H1 (cell line): Measurements from ENCODE around the gene BTN1A1. TPM values are rescaled to one million over a fixed set of nuclear protein-coding genes. Genes with fewer than 3 reads are reported as not detected.

ENCODE experiments used
- CTCF ChIA-PET: fragments of 300-600 bp; sonication (Branson Sonifier 250); formaldehyde crosslinking; loops from one replicate; lab custom pipeline; 2021; ENCODE audit not compliant: partially characterized antibody; lab: Charles Lee
- POLR2A ChIA-PET: fragments of 300-600 bp; sonication (Branson Sonifier 250); formaldehyde crosslinking; loops from one replicate; lab custom pipeline; 2021; ENCODE audit warnings: inconsistent platforms; ENCODE audit not compliant: partially characterized antibody; lab: Charles Lee
- DNase-seq, 2 experiments: peaks; one replicate each; pipeline versions ENCODE4 v3.0.0 to v3.0.0-alpha.2; 2010 to 2022; ENCODE audit warnings: low spot score in 2 of 2, low read depth in 1 of 2, mixed read lengths in 1 of 2
- FAIRE-seq: peaks from 2 replicates; lab custom pipeline; 2011; peaks lifted over from hg19 to GRCh38; lab: Jason Lieb, UNC
- H2AFZ ChIP-seq: 2 replicates; pipeline ENCODE4 v1.8.1; 2012; ENCODE audit warnings: low read length, inconsistent platforms
- H2AK5ac ChIP-seq: 2 replicates; pipeline ENCODE4 v1.6.1; 2013; ENCODE audit warnings: low read depth, low read length
- H2BK120ac ChIP-seq: replicated peaks from 2 replicates; pipeline ENCODE3; 2013; ENCODE audit warnings: low read depth, low read length, inconsistent platforms
- H2BK12ac ChIP-seq: 2 replicates; pipeline ENCODE4 v1.6.1; 2013; ENCODE audit warnings: low read depth, low read length
- H2BK15ac ChIP-seq: 2 replicates; pipeline ENCODE4 v1.6.1; 2013; ENCODE audit warnings: low read length
- H2BK20ac ChIP-seq: 2 replicates; pipeline ENCODE4 v1.6.1; 2013; ENCODE audit warnings: low read length
- H2BK5ac ChIP-seq: 2 replicates; pipeline ENCODE4 v1.6.1; 2013; ENCODE audit warnings: low read depth, low read length
- H3K14ac ChIP-seq: 2 replicates; pipeline ENCODE4 v1.6.1; 2013; ENCODE audit warnings: inconsistent platforms; ENCODE audit not compliant: insufficient read length
- H3K18ac ChIP-seq: 2 replicates; pipeline ENCODE4 v1.6.1; 2013; ENCODE audit warnings: low read length; ENCODE audit errors: extremely low read depth
- H3K23ac ChIP-seq: 2 replicates; pipeline ENCODE4 v1.6.1; 2013; ENCODE audit warnings: inconsistent platforms; ENCODE audit not compliant: insufficient read length
- H3K23me2 ChIP-seq: 2 replicates; pipeline ENCODE4 v1.6.1; 2013; ENCODE audit warnings: low read depth, low read length
- H3K27ac ChIP-seq: 2 replicates; pipeline ENCODE4 v1.6.1; 2011; ENCODE audit warnings: low read depth, low read length, inconsistent platforms
- H3K27me3 ChIP-seq, 4 experiments: replicated peaks in 1 of 4; 1 replicate in 1 of 4; 2 replicates in 3 of 4; pipeline versions ENCODE4 v1.6.1 to v1.8.1; 2011 to 2013; ENCODE audit warnings: low read length in 3 of 4, mild to moderate bottlenecking in 3 of 4, inconsistent platforms in 2 of 4, mixed read lengths in 2 of 4, moderate library complexity in 1 of 4; ENCODE audit not compliant: control insufficient read depth in 3 of 4, insufficient read depth in 3 of 4; ENCODE audit errors: extremely low read depth in 1 of 4
- H3K36me3 ChIP-seq, 4 experiments: 2 replicates each; pipeline versions ENCODE4 v1.6.1 to v1.8.1; 2011 to 2013; ENCODE audit warnings: mild to moderate bottlenecking in 4 of 4, low read length in 3 of 4, moderate library complexity in 2 of 4, control low read depth in 1 of 4, inconsistent platforms in 1 of 4; ENCODE audit not compliant: insufficient read depth in 4 of 4, control insufficient read depth in 2 of 4
- H3K4ac ChIP-seq: replicated peaks from 2 replicates; pipeline ENCODE3; 2013; ENCODE audit warnings: low read length, low read depth, mixed read lengths, inconsistent platforms; ENCODE audit not compliant: insufficient read length
- H3K4me1 ChIP-seq, 4 experiments: replicated peaks in 1 of 4; 1 replicate in 1 of 4; 2 replicates in 3 of 4; pipeline versions ENCODE4 v1.6.1 to v1.8.1; 2011 to 2013; ENCODE audit warnings: low read length in 3 of 4, inconsistent platforms in 2 of 4, mixed read lengths in 1 of 4; ENCODE audit not compliant: insufficient read depth in 4 of 4, control insufficient read depth in 3 of 4
- H3K4me2 ChIP-seq, 2 experiments: 2 replicates each; pipeline versions ENCODE4 v1.6.1 to v1.8.1; 2011 to 2013; ENCODE audit warnings: low read depth in 2 of 2, low read length in 2 of 2, control low read depth in 1 of 2, inconsistent platforms in 1 of 2, mild to moderate bottlenecking in 1 of 2; ENCODE audit not compliant: insufficient read depth in 1 of 2
- H3K4me3 ChIP-seq, 4 experiments: fragments of 200-600, 300-600 bp in 1 of 4; sonication (generic), shearing (Covaris generic), sonication (Bioruptor Twin) in 1 of 4; 2 replicates each; pipeline versions ENCODE4 v1.5.1 to v1.8.1; 2011 to 2016; ENCODE audit warnings: low read length in 4 of 4, low read depth in 3 of 4, control low read depth in 2 of 4, inconsistent platforms in 2 of 4, mild to moderate bottlenecking in 2 of 4, mixed read lengths in 1 of 4, moderate library complexity in 1 of 4; ENCODE audit not compliant: insufficient read depth in 2 of 4; ENCODE audit errors: extremely low read depth in 1 of 4
- H3K56ac ChIP-seq: replicated peaks from 2 replicates; pipeline ENCODE3; 2013; ENCODE audit warnings: low read depth, mild to moderate bottlenecking, mixed read lengths, low read length, inconsistent platforms; ENCODE audit not compliant: insufficient read length
- H3K79me1 ChIP-seq: 2 replicates; pipeline ENCODE4 v1.6.1; 2013; ENCODE audit warnings: low read depth, low read length, control low read depth
- H3K79me2 ChIP-seq, 2 experiments: 2 replicates each; pipeline versions ENCODE4 v1.6.1 to v1.8.1; 2012 to 2013; ENCODE audit warnings: low read length in 2 of 2, mild to moderate bottlenecking in 2 of 2, inconsistent platforms in 1 of 2; ENCODE audit not compliant: insufficient read depth in 2 of 2, control insufficient read depth in 1 of 2
- H3K9ac ChIP-seq, 4 experiments: replicated peaks in 1 of 4; 1 replicate in 1 of 4; 2 replicates in 3 of 4; pipeline versions ENCODE4 v1.6.1 to v1.8.1; 2011 to 2013; ENCODE audit warnings: low read depth in 3 of 4, low read length in 3 of 4, control low read depth in 2 of 4, mild to moderate bottlenecking in 2 of 4, moderate library complexity in 2 of 4, inconsistent platforms in 1 of 4; ENCODE audit errors: extremely low read depth in 1 of 4
- H3K9me3 ChIP-seq, 2 experiments: 2 replicates each; pipeline versions ENCODE4 v1.6.1 to v1.8.1; 2012 to 2013; ENCODE audit warnings: mild to moderate bottlenecking in 2 of 2, moderate library complexity in 2 of 2, control low read depth in 1 of 2, inconsistent platforms in 1 of 2, low read depth in 1 of 2, low read length in 1 of 2, mixed read lengths in 1 of 2; ENCODE audit not compliant: insufficient read depth in 2 of 2
- H4K20me1 ChIP-seq, 2 experiments: replicated peaks in 1 of 2; 2 replicates each; pipeline versions ENCODE3 to v1.8.1; 2011 to 2013; ENCODE audit warnings: inconsistent platforms in 2 of 2, low read length in 2 of 2, mild to moderate bottlenecking in 1 of 2; ENCODE audit not compliant: insufficient read depth in 2 of 2, control insufficient read depth in 1 of 2
- H4K5ac ChIP-seq: 2 replicates; pipeline ENCODE4 v1.6.1; 2013; ENCODE audit warnings: low read length, low read depth, mixed read lengths, inconsistent platforms; ENCODE audit not compliant: insufficient read length
- H4K8ac ChIP-seq: 2 replicates; pipeline ENCODE4 v1.8.0; 2013; ENCODE audit warnings: mild to moderate bottlenecking, moderate library complexity, low read length, inconsistent platforms; ENCODE audit not compliant: insufficient read depth; ENCODE audit errors: extremely low read depth
- H4K91ac ChIP-seq: replicated peaks from 2 replicates; pipeline ENCODE3; 2013; ENCODE audit warnings: low read length, mixed read lengths, inconsistent platforms; ENCODE audit not compliant: insufficient read length
- EP300 ChIP-seq, 2 experiments: IDR thresholded peaks; 1 replicate in 1 of 2; 2 replicates in 1 of 2; pipeline ENCODE4 v1.6.1; 2011 to 2012; ENCODE audit warnings: low read depth in 2 of 2, low read length in 2 of 2, mild to moderate bottlenecking in 2 of 2, borderline replicate concordance in 1 of 2, inconsistent platforms in 1 of 2, moderate library complexity in 1 of 2
- SIN3A ChIP-seq, 2 experiments: IDR thresholded peaks in 1 of 2; conservative IDR thresholded peaks in 1 of 2; 2 replicates each; pipeline ENCODE4 v1.6.1; 2011 to 2012; ENCODE audit warnings: low read length in 2 of 2, improper control_type of control experiment in 1 of 2, low read depth in 1 of 2, mild to moderate bottlenecking in 1 of 2
- SP2 ChIP-seq: IDR thresholded peaks from 2 replicates; pipeline ENCODE4 v1.6.1; 2012; ENCODE audit warnings: mild to moderate bottlenecking, low read length, inconsistent platforms
- TAF1 ChIP-seq: IDR thresholded peaks from 2 replicates; pipeline ENCODE4 v1.6.1; 2011; ENCODE audit warnings: mild to moderate bottlenecking, low read depth, low read length
- WGBS, 2 experiments: shearing (Covaris generic) in 1 of 2; methylation state at CpG; one replicate each; pipeline versions ENCODE4 v1.1.6 to v1.1.7; 2013 to 2015; ENCODE audit warnings: low lambda C conversion rate in 2 of 2, mixed read lengths in 2 of 2, inconsistent platforms in 1 of 2, low coverage in 1 of 2, missing lambda C conversion rate in 1 of 2; ENCODE audit not compliant: insufficient replicate concordance in 2 of 2, insufficient coverage in 1 of 2, insufficient read length in 1 of 2; ENCODE audit errors: extremely low coverage in 1 of 2, missing lambda C conversion rate in 1 of 2; 5-methylcytosine and 5-hydroxymethylcytosine counted together
- polyA plus RNA-seq, 7 experiments: library from polyadenylated mRNA; depleted of rRNA in 3 of 7; stranded (reverse) in 5 of 7; unstranded in 2 of 7; fragments of >200 nt in 5 of 7; fragments of 200-250 nt in 2 of 7; gene quantifications; 1 replicate in 5 of 7; 2 replicates in 1 of 7; 4 replicates in 1 of 7; pipeline versions ENCODE4 v1.2.1 to v1.2.3, GENCODE V29; 2011 to 2013; ENCODE audit warnings: missing spikeins in 2 of 7, mixed read lengths in 2 of 7
- total RNA-seq: library from RNA; stranded (reverse); fragmentation: NEBNext Ultra II Directional; extraction: Animal tissue kit (Norgen Biotek cat#: 25700); gene quantifications from 2 replicates; pipeline ENCODE4 v1.2.1, GENCODE V29; 2021

BTN1A1 gene
- total and polyA plus RNA-seq, 2 of the 8 experiments (the other 6 are each of a cell fraction or from before 2014, with no cell fraction given), result 0.28 to 0.35 TPM

GRCh38 chr6:26545627-26546026 lies 45.5 kb downstream of the BTN1A1 start:
- no peaks in the 10 kb centered on the region for H3K27me3 ChIP-seq
- no peak overlapping the region for H3K4ac ChIP-seq
- H4K8ac ChIP-seq, result no peak overlapping the region
- H3K9me3 ChIP-seq, result no peaks in the 10 kb centered on the region
- H2BK12ac ChIP-seq, result no peak overlapping the region
- no peak for FAIRE-seq
- H3K79me2 ChIP-seq, result peaks cover 0 to 11% of the 10 kb centered on the region in 2 experiments; a peak in 2 of 4 replicates
- no peak overlapping the region for H2BK15ac ChIP-seq
- no peak overlapping the region for H2AFZ ChIP-seq
- H3K18ac ChIP-seq, result no peak overlapping the region
- H4K5ac ChIP-seq, result no peak overlapping the region
- no peak overlapping the region for H3K56ac ChIP-seq
- H3K23me2 ChIP-seq, result no peaks in the 10 kb centered on the region
- no peak overlapping the region for H3K27ac ChIP-seq
- CTCF ChIA-PET, result no interaction called here
- no peak overlapping the region for H3K23ac ChIP-seq
- H2AK5ac ChIP-seq, result no peak overlapping the region
- H4K91ac ChIP-seq, result no peak overlapping the region
- no peak overlapping the region for H3K4me2 ChIP-seq
- no peak for DNase-seq
- no peak overlapping the region for H2BK20ac ChIP-seq
- no peak overlapping the region for H3K9ac ChIP-seq
- no peak overlapping the region for H3K14ac ChIP-seq
- peaks cover 0 to 21% (median 9%) of the 10 kb centered on the region in 4 experiments; a peak in 5 of 8 replicates for H3K36me3 ChIP-seq
- no peaks in the 10 kb centered on the region; the same call in 1 of the 2 replicates for H3K79me1 ChIP-seq
- no peak overlapping the region for H2BK120ac ChIP-seq
- H2BK5ac ChIP-seq, result no peak overlapping the region
- no peak overlapping the region for H3K4me3 ChIP-seq
- TF ChIP-seq SP2 (no peak), SIN3A (conservative IDR thresholded peaks at IDR 0.05 in 1 of 2, IDR thresholded peaks at IDR 0.05 in 1 of 2; ENCODE audit: low read depth in 1 of 2, low read length in 2 of 2) (no peak), EP300 (IDR thresholded peaks at IDR 0.05; ENCODE audit: borderline replicate concordance in 1 of 2, low read depth in 2 of 2, low read length in 2 of 2) (no peak), TAF1 (no peak)
- H3K4me1 ChIP-seq, result no peaks in the 10 kb centered on the region
- H4K20me1 ChIP-seq, result no peaks in the 10 kb centered on the region
- POLR2A ChIA-PET, result interaction anchor here (1.7 to 2.5 kb wide), 2 partner anchors 9 to 26 kb away, joined by 6 to 15 read pairs; partner anchors contain the start of gene HMGN4
- 98% methylated on average over 6 of the region's 6 CpGs; no CpG with 5 or more reads in 1 of the 2 experiments for WGBS, 2 experiments
